Prostate gland (tissue), 2 donors: Measurements from ENCODE around the gene ITGBL1.

ENCODE experiments used
- POLR2A ChIP-seq: fragments of 450-650 bp; IDR thresholded peaks from one replicate; pipeline ENCODE4 v1.6.1; 2016; ENCODE audit warnings: antibody characterized with exemption, mild to moderate bottlenecking
- TF ChIP-seq, protein P1 (sequence below), 4 experiments: fragments of 200-600 bp in 2 of 4; fragments of 450-650 bp in 2 of 4; sonication (generic) in 2 of 4; IDR thresholded peaks; 1 replicate in 3 of 4; 2 replicates in 1 of 4; pipeline ENCODE4 v1.5.1; 2016 to 2019; ENCODE audit warnings: antibody characterized with exemption in 4 of 4, mild to moderate bottlenecking in 2 of 4, moderate library complexity in 2 of 4

GRCh38 chr13:101738336-101738735 lies 285.9 kb downstream of the ITGBL1 start:
- TF ChIP-seq, protein P1, sequence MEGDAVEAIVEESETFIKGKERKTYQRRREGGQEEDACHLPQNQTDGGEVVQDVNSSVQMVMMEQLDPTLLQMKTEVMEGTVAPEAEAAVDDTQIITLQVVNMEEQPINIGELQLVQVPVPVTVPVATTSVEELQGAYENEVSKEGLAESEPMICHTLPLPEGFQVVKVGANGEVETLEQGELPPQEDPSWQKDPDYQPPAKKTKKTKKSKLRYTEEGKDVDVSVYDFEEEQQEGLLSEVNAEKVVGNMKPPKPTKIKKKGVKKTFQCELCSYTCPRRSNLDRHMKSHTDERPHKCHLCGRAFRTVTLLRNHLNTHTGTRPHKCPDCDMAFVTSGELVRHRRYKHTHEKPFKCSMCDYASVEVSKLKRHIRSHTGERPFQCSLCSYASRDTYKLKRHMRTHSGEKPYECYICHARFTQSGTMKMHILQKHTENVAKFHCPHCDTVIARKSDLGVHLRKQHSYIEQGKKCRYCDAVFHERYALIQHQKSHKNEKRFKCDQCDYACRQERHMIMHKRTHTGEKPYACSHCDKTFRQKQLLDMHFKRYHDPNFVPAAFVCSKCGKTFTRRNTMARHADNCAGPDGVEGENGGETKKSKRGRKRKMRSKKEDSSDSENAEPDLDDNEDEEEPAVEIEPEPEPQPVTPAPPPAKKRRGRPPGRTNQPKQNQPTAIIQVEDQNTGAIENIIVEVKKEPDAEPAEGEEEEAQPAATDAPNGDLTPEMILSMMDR (IDR thresholded peaks at IDR 0.05) = no peak
- no peak for TF ChIP-seq POLR2A
